ENCODE measurements around the gene RPL4.

Gene RPL4

GRCh38 chr15:66515901-66516322 lies 11.3 kb upstream of the RPL4 start:
- Histone ChIP-seq H2AFZ (ENCODE audit: low read length) (no peak overlapping the region), H3K36me3 (replicated peaks; ENCODE audit: insufficient read depth, low read length) (no peaks in the 10 kb centered on the region), H3K9ac (ENCODE audit: low read length) (no peak overlapping the region), H3K4me2 (ENCODE audit: low read depth, low read length) (no peak overlapping the region), H4K20me1 (ENCODE audit: insufficient read depth, low read length) (no peaks in the 10 kb centered on the region), H3K79me2 (ENCODE audit: low read length) (no peaks in the 10 kb centered on the region), H3K4me3 (ENCODE audit: low read length) (no peak overlapping the region), H3K27ac (ENCODE audit: low read length) (no peak overlapping the region), H3K9me2 (replicated peaks; ENCODE audit: insufficient read depth, low read length) (no peaks in the 10 kb centered on the region), H3K4me1 (ENCODE audit: low read length) (no peaks in the 10 kb centered on the region), H3K27me3 (replicated peaks; ENCODE audit: insufficient read depth, low read length) (no peaks in the 10 kb centered on the region), H3F3A (ENCODE audit: insufficient read depth, low read length) (no peaks in the 10 kb centered on the region), H3K9me3 (replicated peaks; ENCODE audit: insufficient read depth, low read length) (no peaks in the 10 kb centered on the region)
- TF ChIP-seq, protein P1, sequence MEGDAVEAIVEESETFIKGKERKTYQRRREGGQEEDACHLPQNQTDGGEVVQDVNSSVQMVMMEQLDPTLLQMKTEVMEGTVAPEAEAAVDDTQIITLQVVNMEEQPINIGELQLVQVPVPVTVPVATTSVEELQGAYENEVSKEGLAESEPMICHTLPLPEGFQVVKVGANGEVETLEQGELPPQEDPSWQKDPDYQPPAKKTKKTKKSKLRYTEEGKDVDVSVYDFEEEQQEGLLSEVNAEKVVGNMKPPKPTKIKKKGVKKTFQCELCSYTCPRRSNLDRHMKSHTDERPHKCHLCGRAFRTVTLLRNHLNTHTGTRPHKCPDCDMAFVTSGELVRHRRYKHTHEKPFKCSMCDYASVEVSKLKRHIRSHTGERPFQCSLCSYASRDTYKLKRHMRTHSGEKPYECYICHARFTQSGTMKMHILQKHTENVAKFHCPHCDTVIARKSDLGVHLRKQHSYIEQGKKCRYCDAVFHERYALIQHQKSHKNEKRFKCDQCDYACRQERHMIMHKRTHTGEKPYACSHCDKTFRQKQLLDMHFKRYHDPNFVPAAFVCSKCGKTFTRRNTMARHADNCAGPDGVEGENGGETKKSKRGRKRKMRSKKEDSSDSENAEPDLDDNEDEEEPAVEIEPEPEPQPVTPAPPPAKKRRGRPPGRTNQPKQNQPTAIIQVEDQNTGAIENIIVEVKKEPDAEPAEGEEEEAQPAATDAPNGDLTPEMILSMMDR (IDR thresholded peaks at IDR 0.05; ENCODE audit: low read length), result no peak
- TF ChIP-seq EZH2 (optimal IDR thresholded peaks at IDR 0.05; ENCODE audit: low read depth, low read length), result no peak
- TF ChIP-seq EZH2phosphoT487 (IDR thresholded peaks at IDR 0.05; ENCODE audit: low read length), result no peak
- no peak for DNase-seq

GRCh38 chr15:66514586-66514985 lies 9.9 kb upstream of the RPL4 start:
- TF ChIP-seq, protein P1 (IDR thresholded peaks at IDR 0.05; ENCODE audit: low read length), result no peak
- TF ChIP-seq EZH2 (optimal IDR thresholded peaks at IDR 0.05; ENCODE audit: low read depth, low read length) (no peak), EZH2phosphoT487 (IDR thresholded peaks at IDR 0.05; ENCODE audit: low read length) (no peak)
- H3K27ac ChIP-seq (ENCODE audit: low read length), result no peak overlapping the region
- H3K4me3 ChIP-seq (ENCODE audit: low read length), result no peak overlapping the region
- no peaks in the 10 kb centered on the region for H3K9me2 ChIP-seq (replicated peaks; ENCODE audit: insufficient read depth, low read length)
- no peaks in the 10 kb centered on the region for H3K36me3 ChIP-seq (replicated peaks; ENCODE audit: insufficient read depth, low read length)
- H3K4me2 ChIP-seq (ENCODE audit: low read depth, low read length), result no peak overlapping the region
- H3K27me3 ChIP-seq (replicated peaks; ENCODE audit: insufficient read depth, low read length), result no peaks in the 10 kb centered on the region
- no peaks in the 10 kb centered on the region for H3F3A ChIP-seq (ENCODE audit: insufficient read depth, low read length)
- H3K9me3 ChIP-seq (replicated peaks; ENCODE audit: insufficient read depth, low read length), result no peaks in the 10 kb centered on the region
- no peak for DNase-seq
- no peaks in the 10 kb centered on the region for H3K4me1 ChIP-seq (ENCODE audit: low read length)
- H4K20me1 ChIP-seq (ENCODE audit: insufficient read depth, low read length), result no peaks in the 10 kb centered on the region
- H3K79me2 ChIP-seq (ENCODE audit: low read length), result no peaks in the 10 kb centered on the region
- no peak overlapping the region for H2AFZ ChIP-seq (ENCODE audit: low read length)
- H3K9ac ChIP-seq (ENCODE audit: low read length), result no peak overlapping the region

DNA sequence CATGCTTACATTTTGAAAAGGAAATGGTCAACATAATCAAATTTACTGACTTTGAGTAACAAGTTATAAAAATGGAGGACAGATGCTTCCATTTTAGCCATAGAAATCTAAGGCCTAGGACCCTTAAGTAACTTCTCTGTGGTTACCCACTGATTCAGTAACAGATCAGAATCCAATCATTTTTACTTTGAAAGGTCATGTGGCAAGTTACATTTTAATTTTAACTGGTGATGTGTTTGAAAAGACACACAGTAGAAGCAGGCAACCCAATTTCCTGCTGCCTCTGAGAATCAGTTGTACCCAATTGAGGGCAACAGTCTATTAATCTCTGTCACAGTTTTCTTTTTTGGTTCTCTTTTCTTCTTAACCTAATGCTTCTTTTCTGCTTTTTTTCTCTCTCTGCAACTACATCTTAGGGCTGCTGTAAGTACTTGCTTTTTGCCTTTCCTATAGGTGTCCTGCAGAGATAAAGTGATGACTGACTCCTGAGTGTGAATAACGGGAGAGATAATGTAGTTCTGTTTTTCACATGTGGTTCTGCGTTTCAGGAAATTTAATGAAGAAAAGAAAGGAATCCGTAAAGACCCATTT lies 3.7 kb upstream of the RPL4 start:
- Histone ChIP-seq H3K4me2 (ENCODE audit: low read depth, low read length) (no peak overlapping the region), H3K79me2 (ENCODE audit: low read length) (peaks cover 52% of the 10 kb centered on the region), H3K27ac (ENCODE audit: low read length) (no peak overlapping the region), H3K4me1 (ENCODE audit: low read length) (0 out of 2 replicates have a peak, but pooled peaks cover 4% of the 10 kb centered on the region), H3K36me3 (replicated peaks; ENCODE audit: insufficient read depth, low read length) (no peaks in the 10 kb centered on the region), H2AFZ (ENCODE audit: low read length) (no peak overlapping the region), H3F3A (ENCODE audit: insufficient read depth, low read length) (peaks cover 15% of the 10 kb centered on the region), H3K4me3 (ENCODE audit: low read length) (no peak overlapping the region), H4K20me1 (ENCODE audit: insufficient read depth, low read length) (no peaks in the 10 kb centered on the region), H3K9me3 (replicated peaks; ENCODE audit: insufficient read depth, low read length) (no peaks in the 10 kb centered on the region), H3K9me2 (replicated peaks; ENCODE audit: insufficient read depth, low read length) (no peaks in the 10 kb centered on the region), H3K27me3 (replicated peaks; ENCODE audit: insufficient read depth, low read length) (no peaks in the 10 kb centered on the region), H3K9ac (ENCODE audit: low read length) (no peak overlapping the region)
- DNase-seq, result no peak
- no peak for TF ChIP-seq EZH2phosphoT487 (IDR thresholded peaks at IDR 0.05; ENCODE audit: low read length)
- TF ChIP-seq EZH2 (optimal IDR thresholded peaks at IDR 0.05; ENCODE audit: low read depth, low read length), result no peak
- TF ChIP-seq, protein P1 (IDR thresholded peaks at IDR 0.05; ENCODE audit: low read length), result no peak

Measured in MM.1S (cell line).